Prostate gland (tissue), 2 donors: ENCODE data around the gene ETNPPL.

ENCODE experiments used
- CTCF ChIP-seq, 4 experiments: fragments of 200-600 bp in 2 of 4; fragments of 450-650 bp in 2 of 4; sonication (generic) in 2 of 4; IDR thresholded peaks; 1 replicate in 3 of 4; 2 replicates in 1 of 4; pipeline ENCODE4 v1.5.1; 2016 to 2019; ENCODE audit warnings: antibody characterized with exemption in 4 of 4, mild to moderate bottlenecking in 2 of 4, moderate library complexity in 2 of 4
- POLR2A ChIP-seq: fragments of 450-650 bp; IDR thresholded peaks from one replicate; pipeline ENCODE4 v1.6.1; 2016; ENCODE audit warnings: antibody characterized with exemption, mild to moderate bottlenecking
- POLR2AphosphoS5 ChIP-seq: sonication (generic); formaldehyde crosslinking; IDR thresholded peaks from one replicate; pipeline ENCODE4 v1.6.1; 2017; ENCODE audit warnings: antibody characterized with exemption

- TF ChIP-seq CTCF (IDR thresholded peaks at IDR 0.05) (no peak), POLR2A (no peak), POLR2AphosphoS5 (no peak)
These were observed 14.5 kb upstream of the ETNPPL start for GRCh38 chr4:108777388-108777787.
